Measurements from ENCODE around the gene HOXC5. TPM values are rescaled to one million over a fixed set of nuclear protein-coding genes. Genes with fewer than 3 reads are reported as not detected.
A peak's percentile ranks its signal among the peaks of the same experiment; 100 is the strongest.

The HOXC5 gene
- total RNA-seq, 3 donors from 2014 or later: not detected

DNA sequence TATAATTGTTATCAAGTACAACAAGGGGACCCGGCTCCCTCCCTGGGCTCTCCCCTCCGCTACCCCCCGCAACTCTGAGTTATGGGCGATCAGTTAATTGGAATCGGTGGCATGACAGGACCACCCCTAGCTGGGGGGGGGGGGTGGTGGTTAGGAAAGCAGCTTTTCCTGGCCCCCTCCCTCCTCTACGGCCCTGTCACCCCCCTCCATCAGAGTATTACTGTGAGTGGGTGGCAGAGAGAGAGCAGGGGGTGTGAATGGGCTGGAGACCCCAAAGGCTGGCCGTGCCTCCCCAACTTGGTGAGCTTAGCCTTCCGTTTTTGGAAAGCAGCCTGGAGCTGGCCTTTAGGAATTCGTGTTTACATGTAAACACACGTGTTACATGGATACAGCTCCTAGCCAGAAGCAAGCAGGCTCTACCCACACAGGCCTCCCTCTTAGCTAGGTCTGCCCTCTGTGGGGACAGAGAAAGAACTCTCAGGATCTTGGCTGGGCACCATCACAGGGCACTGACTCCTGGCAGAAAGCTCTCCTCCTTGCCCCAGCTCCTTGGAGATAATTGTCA is 19.7 kb downstream of the HOXC5 start:
- ATAC-seq (peak; percentile 4), DNase-seq (no peak)
- Histone ChIP-seq H3K36me3 (ENCODE audit: low read depth) (no peaks in the 10 kb centered on the region), H3K4me3 (no peak overlapping the region), H3K4me1 (ENCODE audit: low read depth) (peaks cover 4% of the 10 kb centered on the region), H3K9me3 (no peaks in the 10 kb centered on the region)
- TF ChIP-seq, protein P1, sequence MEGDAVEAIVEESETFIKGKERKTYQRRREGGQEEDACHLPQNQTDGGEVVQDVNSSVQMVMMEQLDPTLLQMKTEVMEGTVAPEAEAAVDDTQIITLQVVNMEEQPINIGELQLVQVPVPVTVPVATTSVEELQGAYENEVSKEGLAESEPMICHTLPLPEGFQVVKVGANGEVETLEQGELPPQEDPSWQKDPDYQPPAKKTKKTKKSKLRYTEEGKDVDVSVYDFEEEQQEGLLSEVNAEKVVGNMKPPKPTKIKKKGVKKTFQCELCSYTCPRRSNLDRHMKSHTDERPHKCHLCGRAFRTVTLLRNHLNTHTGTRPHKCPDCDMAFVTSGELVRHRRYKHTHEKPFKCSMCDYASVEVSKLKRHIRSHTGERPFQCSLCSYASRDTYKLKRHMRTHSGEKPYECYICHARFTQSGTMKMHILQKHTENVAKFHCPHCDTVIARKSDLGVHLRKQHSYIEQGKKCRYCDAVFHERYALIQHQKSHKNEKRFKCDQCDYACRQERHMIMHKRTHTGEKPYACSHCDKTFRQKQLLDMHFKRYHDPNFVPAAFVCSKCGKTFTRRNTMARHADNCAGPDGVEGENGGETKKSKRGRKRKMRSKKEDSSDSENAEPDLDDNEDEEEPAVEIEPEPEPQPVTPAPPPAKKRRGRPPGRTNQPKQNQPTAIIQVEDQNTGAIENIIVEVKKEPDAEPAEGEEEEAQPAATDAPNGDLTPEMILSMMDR (IDR thresholded peaks at IDR 0.05): no peak
- intact Hi-C loops (cut with DNase I, micrococcal nuclease): no loop called here

DNA sequence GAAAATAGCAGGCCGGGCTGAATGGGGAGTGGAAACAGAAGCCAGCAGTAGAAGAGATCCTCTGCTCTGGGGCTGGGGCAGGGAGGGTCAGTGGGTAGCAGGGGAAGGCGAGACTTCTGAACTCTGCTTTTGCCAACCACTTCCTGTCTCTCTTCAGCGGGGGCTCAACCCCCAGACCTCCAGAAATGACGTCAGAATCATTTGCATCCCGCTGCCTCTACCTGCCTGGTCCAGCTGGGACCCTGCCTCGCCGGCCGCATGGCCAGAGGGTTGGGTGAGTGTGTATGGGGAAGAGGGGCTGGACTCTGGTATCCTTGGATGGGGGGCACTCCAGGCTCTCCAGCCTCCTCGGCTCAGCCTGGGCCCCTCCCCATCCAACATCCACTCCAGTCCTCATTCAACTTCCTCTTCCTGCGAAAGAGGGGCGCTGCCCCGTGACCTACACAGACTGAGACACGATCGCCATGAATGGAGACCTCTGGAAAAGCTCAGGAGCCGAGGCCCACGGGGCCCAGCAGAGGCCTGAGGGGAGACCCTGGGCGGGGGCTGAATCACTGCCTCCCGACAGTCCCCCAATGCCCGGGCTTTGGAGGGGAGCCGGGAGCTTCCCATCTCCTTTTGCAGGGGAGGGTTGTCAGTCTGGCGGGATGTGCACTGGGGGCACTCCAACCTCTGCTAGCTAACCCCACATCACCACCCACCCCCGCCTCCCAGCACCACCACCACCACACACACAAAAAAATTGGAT is 20.3 kb downstream of the HOXC5 start:
- no peak for DNase-seq
- H3K4me1 ChIP-seq (ENCODE audit: low read depth): peaks cover 4% of the 10 kb centered on the region
- no peak overlapping the region for H3K4me3 ChIP-seq
- no peaks in the 10 kb centered on the region for H3K9me3 ChIP-seq
- peak; percentile 54 for ATAC-seq
- intact Hi-C loops (cut with DNase I, micrococcal nuclease): no loop called here
- no peaks in the 10 kb centered on the region for H3K36me3 ChIP-seq (ENCODE audit: low read depth)
- TF ChIP-seq, protein P1 (IDR thresholded peaks at IDR 0.05): no peak

- Histone ChIP-seq H3K36me3 (ENCODE audit: low read depth) (no peaks in the 10 kb centered on the region), H3K4me1 (ENCODE audit: low read depth) (peaks cover 4% of the 10 kb centered on the region), H3K4me3 (no peak within 1 kb of the TSS), H3K9me3 (no peaks in the 10 kb centered on the region)
- ATAC-seq (peak; percentile 59), DNase-seq (no peak)
- TF ChIP-seq, protein P1 (IDR thresholded peaks at IDR 0.05): no peak
- intact Hi-C loops (cut with DNase I, micrococcal nuclease): no loop called here
Measured at GRCh38 chr12:54053751-54054741, 21.2 kb downstream of the HOXC5 start, which contains the start of gene HOXC4. Gene HOXC4 (plus strand): TSS chr12:54053835. CDS start chr12:54053923, 88 bp downstream.

DNA sequence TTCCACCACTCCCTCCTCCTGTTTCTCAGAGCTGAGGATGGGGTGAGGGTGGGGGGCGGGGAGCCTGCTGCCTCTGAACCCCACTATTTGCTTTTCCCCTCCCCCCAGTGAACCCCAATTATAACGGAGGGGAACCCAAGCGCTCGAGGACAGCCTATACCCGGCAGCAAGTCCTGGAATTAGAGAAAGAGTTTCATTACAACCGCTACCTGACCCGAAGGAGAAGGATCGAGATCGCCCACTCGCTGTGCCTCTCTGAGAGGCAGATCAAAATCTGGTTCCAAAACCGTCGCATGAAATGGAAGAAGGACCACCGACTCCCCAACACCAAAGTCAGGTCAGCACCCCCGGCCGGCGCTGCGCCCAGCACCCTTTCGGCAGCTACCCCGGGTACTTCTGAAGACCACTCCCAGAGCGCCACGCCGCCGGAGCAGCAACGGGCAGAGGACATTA is 21.9 kb downstream of the HOXC5 start:
- TF ChIP-seq, protein P1 (IDR thresholded peaks at IDR 0.05): no peak
- no peaks in the 10 kb centered on the region for H3K9me3 ChIP-seq
- no peak for DNase-seq
- ATAC-seq: no peak
- H3K4me3 ChIP-seq: no peak overlapping the region
- peaks cover 4% of the 10 kb centered on the region for H3K4me1 ChIP-seq (ENCODE audit: low read depth)
- H3K36me3 ChIP-seq (ENCODE audit: low read depth): no peaks in the 10 kb centered on the region
- intact Hi-C loops (cut with DNase I, micrococcal nuclease): no loop called here

DNA sequence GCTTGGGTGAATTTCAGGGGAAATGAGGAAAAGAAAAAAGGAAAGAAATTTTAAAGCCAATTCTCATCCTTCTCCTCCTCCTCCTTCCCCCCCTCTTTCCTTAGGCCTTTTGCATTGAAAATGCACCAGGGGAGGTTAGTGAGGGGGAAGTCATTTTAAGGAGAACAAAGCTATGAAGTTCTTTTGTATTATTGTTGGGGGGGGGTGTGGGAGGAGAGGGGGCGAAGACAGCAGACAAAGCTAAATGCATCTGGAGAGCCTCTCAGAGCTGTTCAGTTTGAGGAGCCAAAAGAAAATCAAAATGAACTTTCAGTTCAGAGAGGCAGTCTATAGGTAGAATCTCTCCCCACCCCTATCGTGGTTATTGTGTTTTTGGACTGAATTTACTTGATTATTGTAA is 22.7 kb downstream of the HOXC5 start:
- TF ChIP-seq, protein P1 (IDR thresholded peaks at IDR 0.05): no peak
- DNase-seq: no peak
- no peaks in the 10 kb centered on the region for H3K36me3 ChIP-seq (ENCODE audit: low read depth)
- ATAC-seq: no peak
- H3K4me3 ChIP-seq: no peak overlapping the region
- H3K9me3 ChIP-seq: no peaks in the 10 kb centered on the region
- intact Hi-C loops (cut with DNase I, micrococcal nuclease): no loop called here
- peaks cover 4% of the 10 kb centered on the region for H3K4me1 ChIP-seq (ENCODE audit: low read depth)

Measured in mucosa of descending colon (tissue), 3 donors.